ENCODE results near the gene CAMK2G. TPM values are rescaled to one million over a fixed set of nuclear protein-coding genes. Genes with fewer than 3 reads are reported as not detected.
A peak's percentile ranks its signal among the peaks of the same experiment; 100 is the strongest.

The CAMK2G gene
- total RNA-seq, 1 donor from 2014 or later, result 31.7 TPM

GRCh38 chr10:73917566-73918305 is 43.4 kb upstream of the CAMK2G start:
- TF ChIP-seq CTCF (IDR thresholded peaks at IDR 0.05), result no peak
- H3K9me3 Mint-ChIP-seq (ENCODE audit: low read depth), result no peaks in the 10 kb centered on the region
- H3K36me3 Mint-ChIP-seq (ENCODE audit: low read depth), result peaks cover 33% of the 10 kb centered on the region
- H3K4me3 Mint-ChIP-seq (ENCODE audit: unreplicated experiment), result no peak overlapping the region
- peaks cover 57% of the 10 kb centered on the region for H3K4me1 Mint-ChIP-seq (ENCODE audit: low read depth)
- H3K27ac Mint-ChIP-seq (ENCODE audit: unreplicated experiment), result no peak overlapping the region
- no peaks in the 10 kb centered on the region for H3K27me3 Mint-ChIP-seq (ENCODE audit: low read depth)
- DNase-seq (ENCODE audit: low spot score), result no peak

- no peak for TF ChIP-seq CTCF (IDR thresholded peaks at IDR 0.05)
- Mint-ChIP-seq H3K9me3 (ENCODE audit: low read depth) (no peaks in the 10 kb centered on the region), H3K4me1 (ENCODE audit: low read depth) (peaks cover 66% of the 10 kb centered on the region), H3K27ac (ENCODE audit: unreplicated experiment) (peak overlapping the region; percentile 46), H3K36me3 (ENCODE audit: low read depth) (peaks cover 35% of the 10 kb centered on the region), H3K4me3 (ENCODE audit: unreplicated experiment) (no peak overlapping the region), H3K27me3 (ENCODE audit: low read depth) (no peaks in the 10 kb centered on the region)
- DNase-seq (ENCODE audit: low spot score), result no peak
Measured at GRCh38 chr10:73916761-73917470, 42.6 kb upstream of the CAMK2G start.

- Mint-ChIP-seq H3K27me3 (ENCODE audit: low read depth) (no peaks in the 10 kb centered on the region), H3K9me3 (ENCODE audit: low read depth) (no peaks in the 10 kb centered on the region), H3K27ac (ENCODE audit: unreplicated experiment) (peak overlapping the region; percentile 6), H3K4me3 (ENCODE audit: unreplicated experiment) (no peak overlapping the region), H3K36me3 (ENCODE audit: low read depth) (peaks cover 38% of the 10 kb centered on the region), H3K4me1 (ENCODE audit: low read depth) (peaks cover 77% of the 10 kb centered on the region)
- DNase-seq (ENCODE audit: low spot score), result no peak
- TF ChIP-seq CTCF (IDR thresholded peaks at IDR 0.05), result no peak
Measured at GRCh38 chr10:73915206-73915851, 41.0 kb upstream of the CAMK2G start.

GRCh38 chr10:73914036-73914435 is 39.7 kb upstream of the CAMK2G start:
- H3K9me3 Mint-ChIP-seq (ENCODE audit: low read depth), result no peaks in the 10 kb centered on the region
- peaks cover 80% of the 10 kb centered on the region for H3K4me1 Mint-ChIP-seq (ENCODE audit: low read depth)
- no peaks in the 10 kb centered on the region for H3K27me3 Mint-ChIP-seq (ENCODE audit: low read depth)
- no peak overlapping the region for H3K4me3 Mint-ChIP-seq (ENCODE audit: unreplicated experiment)
- DNase-seq (ENCODE audit: low spot score), result no peak
- H3K36me3 Mint-ChIP-seq (ENCODE audit: low read depth), result peaks cover 38% of the 10 kb centered on the region
- TF ChIP-seq CTCF (IDR thresholded peaks at IDR 0.05), result no peak
- no peak overlapping the region for H3K27ac Mint-ChIP-seq (ENCODE audit: unreplicated experiment)

GRCh38 chr10:73911553-73912004 is 37.2 kb upstream of the CAMK2G start:
- H3K27ac Mint-ChIP-seq (ENCODE audit: unreplicated experiment), result peak overlapping the region; percentile 77
- H3K27me3 Mint-ChIP-seq (ENCODE audit: low read depth), result no peaks in the 10 kb centered on the region
- H3K4me3 Mint-ChIP-seq (ENCODE audit: unreplicated experiment), result peak overlapping the region; percentile 96
- peaks cover 31% of the 10 kb centered on the region for H3K36me3 Mint-ChIP-seq (ENCODE audit: low read depth)
- peaks cover 94% of the 10 kb centered on the region for H3K4me1 Mint-ChIP-seq (ENCODE audit: low read depth)
- TF ChIP-seq CTCF (IDR thresholded peaks at IDR 0.05), result no peak
- H3K9me3 Mint-ChIP-seq (ENCODE audit: low read depth), result no peaks in the 10 kb centered on the region
- no peak for DNase-seq (ENCODE audit: low spot score)
